Measurements from ENCODE around the gene CEP57. TPM values are rescaled to one million over a fixed set of nuclear protein-coding genes. Genes with fewer than 3 reads are reported as not detected.
A peak's percentile ranks its signal among the peaks of the same experiment; 100 is the strongest.

The CEP57 gene
- total RNA-seq, 1 donor from 2014 or later = 82.0 TPM

GRCh38 chr11:95795627-95796295 lies 5.5 kb downstream of the CEP57 start:
- H3K4me3 Mint-ChIP-seq = peak overlapping the region; percentile 3
- H3K9me3 Mint-ChIP-seq = no peaks in the 10 kb centered on the region
- DNase-seq (ENCODE audit: low read depth, low spot score) = no peak
- H3K27ac Mint-ChIP-seq (ENCODE audit: unreplicated experiment) = no peak overlapping the region
- H3K27me3 Mint-ChIP-seq (ENCODE audit: low read depth) = no peaks in the 10 kb centered on the region
- H3K4me1 Mint-ChIP-seq = peaks cover 37% of the 10 kb centered on the region
- H3K36me3 Mint-ChIP-seq (ENCODE audit: low read depth) = peaks cover 8% of the 10 kb centered on the region
- TF ChIP-seq CTCF (conservative IDR thresholded peaks at IDR 0.05) = no peak

DNA sequence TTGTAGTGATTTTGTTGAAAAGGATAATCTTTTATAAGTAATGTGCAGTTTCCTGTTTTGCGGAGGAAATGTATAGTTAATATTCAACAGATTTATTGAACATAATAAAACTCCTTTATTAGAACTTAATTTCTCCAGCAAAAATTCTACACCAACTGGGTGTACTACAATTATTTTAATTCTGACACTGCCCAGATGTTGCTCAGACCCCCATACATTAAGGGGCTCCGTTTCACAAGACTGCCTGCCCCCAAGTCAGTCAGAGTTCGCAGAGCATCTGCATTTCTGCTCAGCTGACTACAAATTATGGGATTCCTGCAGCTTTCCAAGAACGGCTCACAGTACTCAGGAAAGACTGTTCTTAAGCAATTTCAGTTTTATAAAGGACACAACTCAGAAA lies 6.2 kb downstream of the CEP57 start:
- TF ChIP-seq CTCF (conservative IDR thresholded peaks at IDR 0.05) = no peak
- H3K4me1 Mint-ChIP-seq = peaks cover 32% of the 10 kb centered on the region
- no peak for DNase-seq (ENCODE audit: low read depth, low spot score)
- peak overlapping the region; percentile 13 for H3K27ac Mint-ChIP-seq (ENCODE audit: unreplicated experiment)
- H3K36me3 Mint-ChIP-seq (ENCODE audit: low read depth) = peaks cover 10% of the 10 kb centered on the region
- no peak overlapping the region for H3K4me3 Mint-ChIP-seq
- no peaks in the 10 kb centered on the region for H3K27me3 Mint-ChIP-seq (ENCODE audit: low read depth)
- H3K9me3 Mint-ChIP-seq = no peaks in the 10 kb centered on the region

- H3K9me3 Mint-ChIP-seq = peaks cover 3% of the 10 kb centered on the region
- H3K27me3 Mint-ChIP-seq (ENCODE audit: low read depth) = no peaks in the 10 kb centered on the region
- no peak overlapping the region for H3K27ac Mint-ChIP-seq (ENCODE audit: unreplicated experiment)
- H3K4me3 Mint-ChIP-seq = no peak overlapping the region
- no peak for TF ChIP-seq CTCF (conservative IDR thresholded peaks at IDR 0.05)
- no peak for DNase-seq (ENCODE audit: low read depth, low spot score)
- peaks cover 7% of the 10 kb centered on the region for H3K4me1 Mint-ChIP-seq
- peaks cover 27% of the 10 kb centered on the region for H3K36me3 Mint-ChIP-seq (ENCODE audit: low read depth)
Observed at GRCh38 chr11:95799546-95799945, 9.2 kb downstream of the CEP57 start.

DNA sequence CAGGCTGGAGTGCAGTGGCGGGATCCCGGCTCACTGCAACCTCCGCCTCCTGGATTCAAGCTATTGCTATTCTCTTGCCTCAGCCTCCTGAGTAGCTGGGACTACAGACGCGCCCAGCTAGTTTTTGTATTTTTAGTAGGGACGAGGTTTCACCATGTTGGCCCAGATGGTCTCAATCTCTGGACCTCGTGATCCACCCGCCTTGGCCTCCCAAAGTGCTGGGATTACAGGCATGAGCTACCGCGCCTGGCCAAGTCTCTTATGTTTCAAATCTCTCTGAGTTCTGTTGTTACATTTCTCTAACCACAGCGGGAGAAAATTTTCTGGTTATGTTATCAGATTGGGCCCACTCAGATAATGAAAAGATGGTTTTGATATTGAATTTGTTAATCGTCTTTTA lies 10.1 kb downstream of the CEP57 start:
- no peak overlapping the region for H3K4me3 Mint-ChIP-seq
- H3K4me1 Mint-ChIP-seq = peaks cover 5% of the 10 kb centered on the region
- H3K9me3 Mint-ChIP-seq = peaks cover 3% of the 10 kb centered on the region
- H3K27me3 Mint-ChIP-seq (ENCODE audit: low read depth) = no peaks in the 10 kb centered on the region
- H3K36me3 Mint-ChIP-seq (ENCODE audit: low read depth) = peaks cover 30% of the 10 kb centered on the region
- H3K27ac Mint-ChIP-seq (ENCODE audit: unreplicated experiment) = no peak overlapping the region
- no peak for DNase-seq (ENCODE audit: low read depth, low spot score)
- TF ChIP-seq CTCF (conservative IDR thresholded peaks at IDR 0.05) = no peak

DNA sequence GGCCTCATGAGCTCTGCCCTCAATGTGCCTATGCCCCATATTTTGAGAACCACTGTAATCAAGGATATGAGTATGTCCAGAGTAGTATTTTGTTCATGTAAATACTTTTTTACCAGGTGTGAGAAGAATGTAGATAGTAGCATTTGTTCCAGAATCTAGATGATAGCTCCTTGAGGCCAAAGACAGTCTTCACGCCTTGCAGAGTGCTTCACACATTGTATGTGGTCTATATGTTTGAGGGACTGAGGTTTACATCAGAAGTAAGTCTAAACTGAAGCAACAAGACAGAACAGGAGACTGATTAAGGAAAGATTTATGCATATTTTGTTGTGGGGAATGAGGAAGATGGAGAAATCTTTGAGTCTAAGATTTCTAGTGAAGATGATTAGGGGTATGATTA lies 12.5 kb downstream of the CEP57 start:
- no peaks in the 10 kb centered on the region for H3K4me1 Mint-ChIP-seq
- no peak for DNase-seq (ENCODE audit: low read depth, low spot score)
- peaks cover 51% of the 10 kb centered on the region for H3K36me3 Mint-ChIP-seq (ENCODE audit: low read depth)
- no peak overlapping the region for H3K4me3 Mint-ChIP-seq
- H3K27ac Mint-ChIP-seq (ENCODE audit: unreplicated experiment) = no peak overlapping the region
- TF ChIP-seq CTCF (conservative IDR thresholded peaks at IDR 0.05) = no peak
- H3K9me3 Mint-ChIP-seq = peaks cover 7% of the 10 kb centered on the region
- no peaks in the 10 kb centered on the region for H3K27me3 Mint-ChIP-seq (ENCODE audit: low read depth)

Data from neural crest cell (in vitro differentiated cells).